IMR-90 (cell line): ENCODE results near the gene PHF21A. TPM values are rescaled to one million over a fixed set of nuclear protein-coding genes. Genes with fewer than 3 reads are reported as not detected.

Experiments used
- ATAC-seq: fragments of 200-7000 bp; cut with Tn5 transposase; 2 replicates; pipeline ENCODE4 v1.9.1; 2020; ENCODE audit warnings: low read depth, mild to moderate bottlenecking, moderate library complexity
- BruUV-seq: library from RNA; stranded (reverse); fragments of 400-500 nt; replicated peaks from 2 replicates; lab custom pipeline; 2021; lab: Mats Ljungman, UMichigan
- CTCF ChIA-PET: fragments of 300-600 bp; formaldehyde crosslinking; extraction: SDS; loops from one replicate; lab custom pipeline; 2021; ENCODE audit warnings: antibody characterized with exemption; lab: Yijun Ruan, JAX
- POLR2A ChIA-PET: fragments of 300-600 bp; sonication (Branson Sonifier 250); formaldehyde crosslinking; loops from one replicate; lab custom pipeline; 2022; ENCODE audit warnings: antibody characterized with exemption; ENCODE audit not compliant: unreplicated experiment; lab: Charles Lee
- DNase-seq: peaks from one replicate; pipeline ENCODE4 v3.0.0; 2013
- H2AFZ ChIP-seq: replicated peaks from 2 replicates; pipeline ENCODE3; 2013; ENCODE audit warnings: low read length, mild to moderate bottlenecking; ENCODE audit not compliant: poor library complexity
- H2AK5ac ChIP-seq: 2 replicates; pipeline ENCODE4 v1.6.1; 2013; ENCODE audit warnings: low read depth, low read length, inconsistent platforms
- H2AK9ac ChIP-seq: replicated peaks from 2 replicates; pipeline ENCODE3; 2013; ENCODE audit warnings: mild to moderate bottlenecking, low read depth, low read length, moderate library complexity; ENCODE audit not compliant: poor library complexity
- H2BK120ac ChIP-seq: 2 replicates; pipeline ENCODE4 v1.6.1; 2013; ENCODE audit warnings: low read depth, low read length, inconsistent platforms
- H2BK15ac ChIP-seq: 3 replicates; pipeline ENCODE4 v1.6.1; 2013; ENCODE audit warnings: low read depth, low read length, inconsistent platforms
- H2BK20ac ChIP-seq: 2 replicates; pipeline ENCODE4 v1.6.1; 2013; ENCODE audit warnings: low read depth, mild to moderate bottlenecking, inconsistent platforms, low read length, moderate library complexity
- H2BK5ac ChIP-seq: 2 replicates; pipeline ENCODE4 v1.6.1; 2013; ENCODE audit warnings: mild to moderate bottlenecking, low read depth, low read length, inconsistent platforms; ENCODE audit not compliant: poor library complexity, severe bottlenecking
- H3K14ac ChIP-seq: replicated peaks from 2 replicates; pipeline ENCODE4 v1.6.1; 2013; ENCODE audit warnings: low read depth, low read length, inconsistent platforms
- H3K18ac ChIP-seq: 2 replicates; pipeline ENCODE4 v1.6.1; 2013; ENCODE audit warnings: low read depth, low read length, control low read depth
- H3K23ac ChIP-seq: 2 replicates; pipeline ENCODE4 v1.6.1; 2013; ENCODE audit warnings: low read depth, low read length, inconsistent platforms
- H3K27ac ChIP-seq: 2 replicates; pipeline ENCODE4 v1.5.1; 2013; ENCODE audit warnings: mild to moderate bottlenecking, control low read depth, low read length; ENCODE audit not compliant: insufficient read depth
- H3K27me3 ChIP-seq: 2 replicates; pipeline ENCODE4 v1.6.1; 2013; ENCODE audit warnings: low read length; ENCODE audit not compliant: control insufficient read depth, insufficient read depth
- H3K36me3 ChIP-seq: 2 replicates; pipeline ENCODE4 v1.6.1; 2013; ENCODE audit warnings: low read length, mixed read lengths; ENCODE audit not compliant: control insufficient read depth, insufficient read depth
- H3K4ac ChIP-seq: 2 replicates; pipeline ENCODE4 v1.6.1; 2013; ENCODE audit warnings: low read depth, low read length, inconsistent platforms
- H3K4me1 ChIP-seq: 2 replicates; pipeline ENCODE4 v1.6.1; 2013; ENCODE audit warnings: low read length, mixed read lengths; ENCODE audit not compliant: control insufficient read depth, insufficient read depth
- H3K4me2 ChIP-seq: 2 replicates; pipeline ENCODE4 v1.6.1; 2013; ENCODE audit warnings: low read depth, mild to moderate bottlenecking, control low read depth, low read length, moderate library complexity
- H3K4me3 ChIP-seq: 2 replicates; pipeline ENCODE4 v1.5.1; 2013; ENCODE audit warnings: low read depth, mild to moderate bottlenecking, control low read depth, low read length, moderate library complexity; ENCODE audit not compliant: insufficient read depth
- H3K56ac ChIP-seq: 2 replicates; pipeline ENCODE4 v1.6.1; 2013; ENCODE audit warnings: low read length, inconsistent platforms; ENCODE audit not compliant: insufficient read depth; ENCODE audit errors: extremely low read depth
- H3K79me1 ChIP-seq, 2 experiments: 2 replicates each; pipeline ENCODE4 v1.6.1; 2013; ENCODE audit warnings: low read length in 2 of 2, inconsistent platforms in 1 of 2, low read depth in 1 of 2
- H3K9ac ChIP-seq: 2 replicates; pipeline ENCODE4 v1.6.1; 2013; ENCODE audit warnings: low read depth, low read length, control low read depth
- H3K9me1 ChIP-seq: 2 replicates; pipeline ENCODE4 v1.6.1; 2013; ENCODE audit warnings: low read length, inconsistent platforms; ENCODE audit not compliant: insufficient read depth
- H3K9me3 ChIP-seq: 2 replicates; pipeline ENCODE4 v1.6.1; 2013; ENCODE audit warnings: low read length; ENCODE audit not compliant: control insufficient read depth, insufficient read depth
- H4K20me1 ChIP-seq: 2 replicates; pipeline ENCODE4 v1.6.1; 2013; ENCODE audit warnings: low read length, inconsistent platforms; ENCODE audit not compliant: insufficient read depth
- H4K5ac ChIP-seq: 2 replicates; pipeline ENCODE4 v1.6.1; 2013; ENCODE audit warnings: mild to moderate bottlenecking, low read depth, low read length, control low read depth
- H4K8ac ChIP-seq, 2 experiments: 2 replicates each; pipeline ENCODE4 v1.6.1; 2013; ENCODE audit warnings: low read depth in 2 of 2, low read length in 2 of 2, control low read depth in 1 of 2, inconsistent platforms in 1 of 2
- H4K91ac ChIP-seq: 2 replicates; pipeline ENCODE4 v1.6.1; 2013; ENCODE audit warnings: low read depth, low read length, inconsistent platforms; ENCODE audit not compliant: insufficient read depth
- BHLHE40 ChIP-seq: fragments of 150-350 bp; IDR thresholded peaks from 2 replicates; pipeline ENCODE4 v1.6.1; 2016; ENCODE audit warnings: mild to moderate bottlenecking, low read depth, low read length
- CEBPB ChIP-seq: IDR thresholded peaks from 2 replicates; pipeline ENCODE4 v1.6.1; 2012; ENCODE audit warnings: low read depth, low read length, improper control_type of control experiment
- CHD1 ChIP-seq: IDR thresholded peaks from 2 replicates; pipeline ENCODE4 v1.6.1; 2012; ENCODE audit warnings: low read depth, low read length, improper control_type of control experiment
- FOS ChIP-seq: fragments of 150-350 bp; IDR thresholded peaks from 2 replicates; pipeline ENCODE4 v1.6.1; 2016; ENCODE audit warnings: low read depth, low read length
- NFE2L2 ChIP-seq: fragments of 150-350 bp; IDR thresholded peaks from 2 replicates; pipeline ENCODE4 v1.6.1; 2016; ENCODE audit warnings: low read depth, mild to moderate bottlenecking, low read length
- POLR2A ChIP-seq: IDR thresholded peaks from 2 replicates; pipeline ENCODE4 v1.6.1; 2012; ENCODE audit warnings: mild to moderate bottlenecking, low read depth, low read length
- RAD21 ChIP-seq: IDR thresholded peaks from 2 replicates; pipeline ENCODE4 v1.6.1; 2012; ENCODE audit warnings: low read length, improper control_type of control experiment
- RCOR1 ChIP-seq: IDR thresholded peaks from 2 replicates; pipeline ENCODE4 v1.6.1; 2012; ENCODE audit warnings: mild to moderate bottlenecking, low read length, improper control_type of control experiment; ENCODE audit not compliant: insufficient replicate concordance
- SMC3 ChIP-seq: fragments of 150-350 bp; IDR thresholded peaks from 2 replicates; pipeline ENCODE4 v1.6.1; 2016; ENCODE audit warnings: low read depth, mild to moderate bottlenecking, antibody characterized with exemption, low read length, moderate library complexity
- WGBS, 2 experiments: methylation state at CpG; one replicate each; pipeline versions ENCODE4 v1.1.5 to v1.1.7; 2013; ENCODE audit warnings: missing lambda C conversion rate in 2 of 2; ENCODE audit not compliant: insufficient read length in 1 of 2; ENCODE audit errors: extremely low coverage in 2 of 2; 5-methylcytosine and 5-hydroxymethylcytosine counted together
- dilution Hi-C: fragments of 300-500 bp; cut with HindIII; formaldehyde crosslinking; loops from one replicate; pipeline ENCODE4 v1.14.3; 2018; ENCODE audit warnings: low sequenced_read_pairs; ENCODE audit not compliant: unreplicated experiment
- in situ Hi-C: fragments of 300-500 bp; cut with MboI; formaldehyde crosslinking; loops from 3 replicates; pipeline ENCODE4 v1.14.3; 2019; ENCODE audit warnings: low sequenced_read_pairs, inconsistent platforms, mixed read lengths
- intact Hi-C: fragments of 100-400 bp; cut with micrococcal nuclease; formaldehyde crosslinking; loops from 2 replicates; pipeline ENCODE4 v1.10.0; 2022
- polyA plus RNA-seq, 3 experiments: library from polyadenylated mRNA; depleted of rRNA; stranded (reverse); fragments of >200 nt; gene quantifications; 2 replicates each; pipeline ENCODE4 v1.2.3, GENCODE V29; 2012; ENCODE audit warnings: low replicate concordance in 1 of 3
- total RNA-seq: library from RNA; depleted of rRNA; stranded (reverse); fragments of >200 nt; gene quantifications from 2 replicates; pipeline ENCODE4 v1.2.3, GENCODE V29; 2012
- TF ChIP-seq, protein P1 (sequence below): conservative IDR thresholded peaks from 2 replicates; pipeline ENCODE4 v1.5.1; 2012; ENCODE audit warnings: mild to moderate bottlenecking, low read depth, low read length, improper control_type of control experiment
- TF ChIP-seq, protein P2 (sequence below): fragments of 150-350 bp; IDR thresholded peaks from 2 replicates; pipeline ENCODE4 v1.6.1; 2016; ENCODE audit warnings: low read depth, mild to moderate bottlenecking, low read length, moderate library complexity, borderline replicate concordance
- TF ChIP-seq, protein P3 (sequence below): fragments of 150-350 bp; IDR thresholded peaks from 2 replicates; pipeline ENCODE4 v1.6.1; 2017; ENCODE audit warnings: mild to moderate bottlenecking, antibody characterized with exemption, low read length, low read depth

PHF21A gene
- total and polyA plus RNA-seq, 2 of the 4 experiments (the other 2 are of a cell fraction): 9.0 to 20.6 TPM

DNA sequence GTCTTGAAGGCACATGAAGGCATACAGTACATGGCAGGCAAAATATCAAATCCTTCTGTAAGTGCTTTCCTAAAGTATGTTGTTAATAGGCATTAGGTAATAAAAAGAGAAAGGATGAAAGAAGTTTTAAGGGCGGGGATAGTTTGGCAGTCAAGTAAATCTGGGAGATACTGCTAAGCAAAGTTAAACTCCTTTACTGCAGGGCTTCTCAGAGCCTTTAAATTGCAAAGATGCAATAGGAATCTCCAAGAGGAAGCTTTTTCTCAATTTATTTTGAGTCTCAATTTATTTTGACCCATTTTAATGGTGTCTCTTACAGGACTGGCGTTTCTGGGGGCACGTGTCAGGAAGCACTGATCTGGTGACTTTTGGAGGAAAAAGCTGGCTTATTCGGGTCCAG lies 12.8 kb upstream of the PHF21A start:
- Histone ChIP-seq H3K79me1 (no peaks in the 10 kb centered on the region), H3K18ac (no peak overlapping the region), H3K14ac (no peak overlapping the region), H3K9me1 (peaks cover 3% of the 10 kb centered on the region; the same call in 1 of the 2 replicates), H3K4me2 (no peak overlapping the region), H2AK5ac (no peak overlapping the region), H4K20me1 (no peaks in the 10 kb centered on the region), H3K9me3 (no peaks in the 10 kb centered on the region), H3K4me3 (no peak overlapping the region), H3K56ac (no peak overlapping the region), H3K9ac (no peak overlapping the region), H2BK20ac (no peak overlapping the region), H3K27me3 (peaks cover 21% of the 10 kb centered on the region), H2AFZ (no peak overlapping the region), H4K5ac (no peak overlapping the region), H3K23ac (no peak overlapping the region), H2AK9ac (no peak overlapping the region), H3K36me3 (no peaks in the 10 kb centered on the region), H4K91ac (no peak overlapping the region), H2BK15ac (no peak overlapping the region), H3K27ac (no peak overlapping the region), H2BK5ac (no peak overlapping the region), H4K8ac (no peak overlapping the region), H2BK120ac (no peak overlapping the region), H3K4me1 (no peaks in the 10 kb centered on the region), H3K4ac (no peak overlapping the region)
- dilution Hi-C loops (no loop called here), in situ Hi-C loops (no loop called here), intact Hi-C loops (no loop called here)
- TF ChIP-seq, protein P1, sequence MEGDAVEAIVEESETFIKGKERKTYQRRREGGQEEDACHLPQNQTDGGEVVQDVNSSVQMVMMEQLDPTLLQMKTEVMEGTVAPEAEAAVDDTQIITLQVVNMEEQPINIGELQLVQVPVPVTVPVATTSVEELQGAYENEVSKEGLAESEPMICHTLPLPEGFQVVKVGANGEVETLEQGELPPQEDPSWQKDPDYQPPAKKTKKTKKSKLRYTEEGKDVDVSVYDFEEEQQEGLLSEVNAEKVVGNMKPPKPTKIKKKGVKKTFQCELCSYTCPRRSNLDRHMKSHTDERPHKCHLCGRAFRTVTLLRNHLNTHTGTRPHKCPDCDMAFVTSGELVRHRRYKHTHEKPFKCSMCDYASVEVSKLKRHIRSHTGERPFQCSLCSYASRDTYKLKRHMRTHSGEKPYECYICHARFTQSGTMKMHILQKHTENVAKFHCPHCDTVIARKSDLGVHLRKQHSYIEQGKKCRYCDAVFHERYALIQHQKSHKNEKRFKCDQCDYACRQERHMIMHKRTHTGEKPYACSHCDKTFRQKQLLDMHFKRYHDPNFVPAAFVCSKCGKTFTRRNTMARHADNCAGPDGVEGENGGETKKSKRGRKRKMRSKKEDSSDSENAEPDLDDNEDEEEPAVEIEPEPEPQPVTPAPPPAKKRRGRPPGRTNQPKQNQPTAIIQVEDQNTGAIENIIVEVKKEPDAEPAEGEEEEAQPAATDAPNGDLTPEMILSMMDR: no peak
- TF ChIP-seq, protein P2, sequence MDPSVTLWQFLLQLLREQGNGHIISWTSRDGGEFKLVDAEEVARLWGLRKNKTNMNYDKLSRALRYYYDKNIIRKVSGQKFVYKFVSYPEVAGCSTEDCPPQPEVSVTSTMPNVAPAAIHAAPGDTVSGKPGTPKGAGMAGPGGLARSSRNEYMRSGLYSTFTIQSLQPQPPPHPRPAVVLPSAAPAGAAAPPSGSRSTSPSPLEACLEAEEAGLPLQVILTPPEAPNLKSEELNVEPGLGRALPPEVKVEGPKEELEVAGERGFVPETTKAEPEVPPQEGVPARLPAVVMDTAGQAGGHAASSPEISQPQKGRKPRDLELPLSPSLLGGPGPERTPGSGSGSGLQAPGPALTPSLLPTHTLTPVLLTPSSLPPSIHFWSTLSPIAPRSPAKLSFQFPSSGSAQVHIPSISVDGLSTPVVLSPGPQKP: no peak
- TF ChIP-seq FOS: no peak
- TF ChIP-seq POLR2A: no peak
- TF ChIP-seq, protein P3, sequence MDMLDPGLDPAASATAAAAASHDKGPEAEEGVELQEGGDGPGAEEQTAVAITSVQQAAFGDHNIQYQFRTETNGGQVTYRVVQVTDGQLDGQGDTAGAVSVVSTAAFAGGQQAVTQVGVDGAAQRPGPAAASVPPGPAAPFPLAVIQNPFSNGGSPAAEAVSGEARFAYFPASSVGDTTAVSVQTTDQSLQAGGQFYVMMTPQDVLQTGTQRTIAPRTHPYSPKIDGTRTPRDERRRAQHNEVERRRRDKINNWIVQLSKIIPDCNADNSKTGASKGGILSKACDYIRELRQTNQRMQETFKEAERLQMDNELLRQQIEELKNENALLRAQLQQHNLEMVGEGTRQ: no peak
- no peak for TF ChIP-seq NFE2L2
- TF ChIP-seq CHD1: no peak
- TF ChIP-seq RAD21: no peak
- no peak for TF ChIP-seq RCOR1
- no peak for TF ChIP-seq SMC3
- no peak for TF ChIP-seq BHLHE40
- TF ChIP-seq CEBPB: no peak
- ATAC-seq (no peak), DNase-seq (no peak)
- WGBS, 2 experiments: 100% methylated on average over 1 of the region's 4 CpGs; no CpG with 5 or more reads in 1 of the 2 experiments
- BruUV-seq: no TSS peak
- ChIA-PET POLR2A (no interaction called here), CTCF (no interaction called here)
